CD4-positive, alpha-beta T cell treated with Interleukin-21 for 1 hour (primary cell): ENCODE results near the gene BCKDHA.
A peak's percentile ranks its signal among the peaks of the same experiment; 100 is the strongest.

ENCODE experiments used
- DNase-seq: peaks from one replicate; pipeline ENCODE4 v3.0.0-alpha.2; 2020

The BCKDHA gene

GRCh38 chr19:41452584-41453275, 55.1 kb downstream of the BCKDHA start:
- no peak for DNase-seq

DNA sequence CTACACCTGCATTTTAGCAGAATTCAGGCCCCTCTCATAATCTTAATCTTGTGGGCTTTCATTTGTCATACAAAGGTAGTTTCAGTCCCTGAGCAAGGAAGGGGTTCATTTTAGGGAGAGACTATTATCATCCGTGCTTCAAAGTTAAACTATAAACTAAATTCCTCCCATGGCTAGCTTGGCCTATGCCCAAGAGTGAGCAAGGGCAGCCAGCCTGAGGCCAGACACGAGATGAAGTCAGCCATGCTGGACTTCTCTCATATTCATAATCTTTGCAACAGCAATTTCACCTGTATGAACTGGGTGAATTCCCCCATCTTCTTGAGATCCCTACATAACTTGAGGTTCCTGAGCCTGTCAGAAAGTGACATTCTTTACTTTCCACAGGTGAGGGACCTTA, 58.3 kb downstream of the BCKDHA start:
- no peak for DNase-seq

- no peak for DNase-seq
Observed at GRCh38 chr19:41456342-41456918, 58.8 kb downstream of the BCKDHA start.

DNA sequence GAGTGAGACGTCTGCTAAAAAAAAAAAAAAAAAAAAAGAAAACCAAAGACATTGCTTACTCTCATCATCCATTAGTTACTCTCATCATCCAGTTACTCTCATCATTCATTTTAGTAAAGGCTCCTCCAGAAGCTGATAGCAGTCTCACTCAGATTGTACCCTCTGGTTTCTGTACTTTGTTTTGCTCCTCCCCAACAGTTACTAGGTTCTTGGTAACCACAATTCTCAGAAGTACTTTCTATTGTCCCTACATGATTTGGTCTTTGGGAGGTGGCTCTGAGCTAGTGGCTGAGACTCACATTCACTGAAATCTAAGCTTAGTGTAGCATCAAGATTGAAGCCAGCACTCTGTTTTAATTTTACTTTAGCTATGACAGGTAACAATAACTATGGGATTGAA, 59.6 kb downstream of the BCKDHA start:
- peak; percentile 38 for DNase-seq

DNA sequence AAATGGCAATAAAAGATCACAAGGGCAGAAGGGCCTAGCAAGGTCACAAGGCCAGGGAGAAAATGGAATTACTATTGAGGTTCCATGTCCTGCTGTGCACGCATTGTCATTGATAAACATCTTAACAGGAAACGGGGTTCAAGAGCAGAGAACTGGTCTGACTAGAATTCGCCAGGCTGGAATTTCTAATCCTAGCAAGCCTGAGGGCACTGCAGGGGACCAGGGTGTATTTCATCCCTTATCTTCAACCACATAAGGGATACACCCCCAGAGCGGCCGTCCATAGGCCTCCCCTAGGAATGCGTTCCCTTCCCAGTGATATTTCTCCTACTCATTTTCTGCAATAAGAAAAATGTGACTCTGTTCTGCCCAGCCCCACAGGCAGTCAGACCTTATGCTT, 64.9 kb downstream of the BCKDHA start:
- no peak for DNase-seq

- peak; percentile 25 for DNase-seq
Observed at GRCh38 chr19:41463257-41464256, 65.9 kb downstream of the BCKDHA start.
